Daoy (cell line): ENCODE results near the gene ACCSL. TPM values are rescaled to one million over a fixed set of nuclear protein-coding genes. Genes with fewer than 3 reads are reported as not detected.
A peak's percentile ranks its signal among the peaks of the same experiment; 100 is the strongest.

ENCODE experiments used
- DNase-seq: peaks from one replicate; pipeline ENCODE4 v3.0.0-alpha.2; 2015; ENCODE audit warnings: low read depth
- total RNA-seq: library from RNA; depleted of rRNA; stranded (reverse); fragments of >200 nt; shearing (Covaris generic); gene quantifications from 2 replicates; pipeline ENCODE4 v1.2.3, GENCODE V29; 2014

The ACCSL gene
- total RNA-seq, 1 experiment from 2014 or later = not detected

DNA sequence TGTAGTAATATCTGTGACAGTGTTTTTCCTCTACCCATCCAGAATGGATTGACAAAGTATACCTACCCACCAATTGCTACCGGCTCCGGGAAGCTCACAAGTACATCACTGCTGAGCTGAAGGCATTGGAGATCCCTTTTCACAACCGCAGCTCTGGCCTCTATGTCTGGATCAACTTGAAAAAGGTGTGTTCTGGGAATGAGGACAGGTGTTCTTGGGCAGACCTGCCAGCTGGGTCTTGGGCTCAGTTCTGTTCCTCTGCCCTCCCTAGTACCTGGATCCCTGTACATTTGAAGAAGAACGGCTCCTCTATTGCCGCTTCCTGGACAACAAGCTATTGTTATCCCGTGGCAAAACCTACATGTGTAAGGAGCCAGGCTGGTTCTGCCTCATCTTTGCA lies 10.5 kb downstream of the ACCSL start:
- DNase-seq = no peak

- no peak for DNase-seq
Measured at GRCh38 chr11:44065161-44065661, 17.4 kb downstream of the ACCSL start.

DNA sequence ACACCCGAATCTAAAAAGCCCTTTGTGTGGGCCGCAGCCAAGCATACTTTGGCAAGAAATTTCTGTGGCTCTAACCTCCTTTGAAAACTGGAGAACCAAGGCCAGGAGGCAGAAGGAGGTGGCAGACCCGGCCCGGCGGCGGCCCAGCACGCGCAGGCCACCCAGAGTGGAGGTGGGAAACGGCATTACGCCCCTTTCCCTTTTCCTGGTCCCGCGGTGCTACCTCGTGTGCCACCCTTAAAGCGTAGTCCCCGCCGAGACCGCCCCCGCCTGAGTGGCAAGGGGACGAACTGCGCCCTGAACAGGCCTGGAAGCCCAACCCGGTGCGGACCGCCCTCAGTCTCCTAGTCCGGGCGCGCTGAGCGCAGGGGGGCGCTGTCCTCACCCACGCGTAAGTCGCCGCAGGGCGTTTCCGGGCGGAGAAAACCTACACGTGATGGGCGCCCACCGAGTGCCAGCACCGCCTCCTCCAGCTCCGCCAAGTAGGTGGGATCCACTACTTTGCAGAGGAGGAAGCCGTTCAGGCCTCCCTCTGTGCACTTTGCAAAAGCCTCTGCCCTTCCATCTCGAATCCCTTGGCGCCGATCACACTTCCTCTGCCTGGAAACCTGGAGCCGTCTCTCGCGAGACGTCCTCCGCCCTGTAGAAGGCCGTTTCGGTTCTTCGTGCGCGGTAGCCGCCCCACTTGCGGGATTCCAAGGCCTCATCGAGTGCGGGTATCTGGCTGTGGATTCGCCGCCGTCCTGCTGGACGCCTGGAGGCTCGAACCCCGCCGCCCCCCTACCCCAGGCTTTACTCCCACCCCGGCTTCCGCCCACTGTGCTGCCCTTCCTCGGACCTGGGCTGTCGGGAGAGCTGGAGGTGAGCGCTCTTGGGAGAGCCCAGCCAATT lies 18.3 kb downstream of the ACCSL start, which contains the start of gene ACCS:
TSS of gene ACCS (plus strand) at position 430 of the 891 bp plus-strand sequence. CDS start 1,358 bp downstream, outside the sequence.
- peak; percentile 94 for DNase-seq

DNA sequence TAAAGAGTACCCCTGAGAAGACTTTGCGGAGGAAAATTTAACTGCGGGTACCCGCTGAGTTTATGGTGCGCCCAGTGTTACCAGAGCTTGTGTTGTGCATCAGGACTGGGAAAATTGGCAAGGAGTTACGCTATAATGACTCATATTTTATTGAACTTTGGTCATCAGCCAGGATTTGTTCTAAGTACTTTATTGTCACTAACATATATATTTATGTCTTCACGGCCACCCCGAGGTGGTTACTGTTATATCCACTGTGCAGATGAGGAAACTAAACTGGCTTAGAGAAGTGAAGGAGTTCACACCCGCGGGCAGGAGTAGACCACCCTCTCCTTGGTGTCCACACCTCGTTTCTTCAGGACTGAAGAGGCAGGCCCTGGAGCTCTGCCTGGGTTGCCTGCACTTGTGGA lies 19.0 kb downstream of the ACCSL start:
- peak; percentile 48 for DNase-seq

DNA sequence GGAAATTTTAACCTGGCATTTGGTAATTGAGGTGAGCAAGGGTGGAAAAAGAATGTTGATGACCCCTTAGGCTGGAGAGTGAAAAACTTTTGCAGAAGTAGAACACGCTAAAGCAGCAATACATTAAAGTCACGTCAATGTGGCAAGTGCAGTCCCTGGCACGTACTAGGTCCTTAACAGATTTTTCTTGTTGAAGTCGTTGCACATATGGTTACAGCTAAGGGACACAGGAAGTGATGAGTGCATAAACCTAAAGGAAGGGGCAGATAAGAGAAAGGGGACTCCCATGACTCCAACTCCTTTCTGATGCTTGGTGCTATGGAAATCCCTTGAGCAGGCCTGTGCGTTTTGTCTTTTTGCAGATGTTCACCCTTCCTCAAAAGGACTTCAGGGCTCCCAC lies 19.5 kb downstream of the ACCSL start:
- DNase-seq = no peak

- no peak for DNase-seq
Measured at GRCh38 chr11:44068180-44068579, 20.4 kb downstream of the ACCSL start.

DNA sequence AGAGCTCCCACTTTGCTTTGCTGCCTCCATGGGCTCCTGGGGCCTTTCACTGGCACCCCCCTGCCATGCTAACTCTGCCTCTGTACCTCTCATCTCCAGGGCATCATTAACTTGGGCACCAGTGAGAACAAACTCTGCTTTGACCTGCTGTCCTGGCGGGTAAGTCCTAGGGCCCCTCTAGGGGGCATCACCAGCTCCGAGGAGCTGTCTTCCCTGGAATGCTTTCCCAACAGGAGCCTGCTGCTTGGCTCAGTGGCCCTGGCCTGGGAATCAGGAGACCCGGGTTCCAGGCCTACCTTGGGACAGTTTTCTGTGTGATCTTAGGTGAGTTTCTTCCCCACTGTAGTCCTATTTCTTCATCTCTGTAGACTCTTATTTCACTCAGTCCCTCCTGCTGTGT lies 23.4 kb downstream of the ACCSL start:
- no peak for DNase-seq

GRCh38 chr11:44072757-44073658 lies 25.2 kb downstream of the ACCSL start:
- no peak for DNase-seq

DNA sequence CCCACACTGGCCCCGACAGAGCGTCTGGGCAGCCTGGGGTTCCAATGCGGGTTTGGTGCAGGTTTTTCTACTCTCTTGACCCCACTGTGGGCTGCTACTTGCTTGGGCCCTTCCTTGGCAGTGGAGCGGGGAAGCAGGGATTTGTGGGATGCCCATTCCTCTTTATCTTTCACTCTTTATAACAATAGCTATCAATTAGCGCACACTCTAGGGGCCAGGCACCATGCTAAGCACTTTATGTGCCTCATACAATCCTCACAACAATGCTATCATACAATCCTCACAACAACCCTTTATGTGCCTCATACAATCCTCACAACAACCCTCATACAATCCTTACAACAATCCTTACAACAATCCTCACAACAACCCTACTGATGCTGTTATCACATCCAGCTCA lies 31.0 kb downstream of the ACCSL start:
- DNase-seq = no peak

GRCh38 chr11:44079376-44079775 lies 31.6 kb downstream of the ACCSL start:
- no peak for DNase-seq

- DNase-seq = no peak
Measured at GRCh38 chr11:44080951-44081350, 33.2 kb downstream of the ACCSL start.

GRCh38 chr11:44082645-44083044 lies 34.9 kb downstream of the ACCSL start:
- DNase-seq = no peak

- DNase-seq = no peak
Measured at GRCh38 chr11:44083433-44083832, 35.7 kb downstream of the ACCSL start.

DNA sequence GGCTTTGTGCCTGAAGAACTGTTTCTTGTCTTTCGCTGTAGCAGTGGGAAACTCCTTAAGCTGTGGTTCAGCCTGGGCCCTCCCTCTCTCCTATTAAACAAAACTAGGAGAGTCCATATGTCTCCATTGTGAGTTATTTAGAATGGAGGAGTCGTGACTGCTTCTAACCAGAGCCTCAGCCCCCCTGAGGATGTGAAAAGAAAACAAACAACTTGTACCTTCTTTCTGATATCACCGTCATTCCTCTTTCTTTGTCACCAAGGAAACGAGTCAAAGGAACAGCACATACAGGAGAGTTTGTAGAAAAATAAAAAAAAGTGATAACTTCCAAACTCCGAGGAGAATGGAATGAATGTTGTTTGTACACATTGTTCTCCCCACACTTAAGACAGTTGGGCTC lies 36.1 kb downstream of the ACCSL start:
- no peak for DNase-seq

DNA sequence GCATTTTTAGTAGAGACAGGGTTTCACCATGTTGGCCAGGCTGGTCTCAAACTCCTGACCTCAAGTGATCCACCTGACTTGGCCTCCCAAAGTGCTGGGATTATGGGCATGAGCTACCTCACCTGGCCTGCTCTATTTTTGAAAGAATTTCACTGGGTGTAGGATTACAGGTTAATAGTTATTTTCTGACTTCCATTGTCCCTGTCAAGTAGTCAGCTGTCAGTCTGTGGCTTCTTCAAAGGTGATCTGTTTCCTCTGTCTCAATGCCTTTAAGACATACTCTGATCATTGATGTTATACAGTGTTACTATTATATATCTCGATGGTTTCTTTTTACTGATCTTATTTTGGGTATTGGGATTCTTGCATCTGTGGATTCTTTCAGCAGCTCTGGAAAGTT lies 37.5 kb downstream of the ACCSL start:
- no peak for DNase-seq

DNA sequence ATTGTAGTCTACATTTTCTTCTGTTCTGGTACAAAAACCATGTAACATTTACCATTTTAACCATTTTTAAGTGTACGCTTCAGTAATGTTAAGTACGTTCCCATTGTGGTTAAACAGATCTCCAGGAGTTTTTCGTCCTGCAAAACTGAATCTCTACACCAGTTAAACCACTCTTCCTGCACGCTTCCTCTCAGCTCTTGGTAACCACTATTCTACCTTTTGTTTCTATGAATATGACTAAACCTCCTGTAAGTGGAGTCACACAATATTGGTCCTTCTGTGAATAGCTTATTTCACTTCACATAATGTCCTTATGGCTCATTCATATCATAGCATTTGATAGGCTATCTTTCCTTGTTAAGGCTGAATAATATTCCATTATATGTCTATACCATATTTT lies 40.6 kb downstream of the ACCSL start:
- no peak for DNase-seq

DNA sequence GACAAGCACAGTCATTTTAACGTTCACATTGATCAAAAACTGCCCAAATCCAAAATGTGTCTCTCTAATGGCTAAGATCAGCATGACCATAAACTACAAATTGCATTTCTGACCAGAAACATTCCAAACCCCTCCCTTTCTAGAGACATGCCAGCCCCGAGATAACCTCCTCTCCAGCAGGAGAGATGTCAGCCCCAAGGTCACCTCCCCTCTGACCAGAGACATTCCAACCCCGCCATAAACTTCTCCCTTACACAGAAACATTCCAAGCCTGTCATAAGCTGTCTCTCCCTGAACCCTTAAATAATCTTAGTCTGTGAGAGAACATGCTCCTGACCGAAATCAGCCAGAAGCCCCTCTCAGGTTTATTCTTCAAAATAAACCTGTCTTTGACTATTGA lies 41.1 kb downstream of the ACCSL start:
- DNase-seq = no peak

- no peak for DNase-seq
Measured at GRCh38 chr11:44090539-44090938, 42.8 kb downstream of the ACCSL start.

GRCh38 chr11:44094260-44094868 lies 46.6 kb downstream of the ACCSL start:
- DNase-seq = peak; percentile 77

GRCh38 chr11:44095506-44096359 lies 48.0 kb downstream of the ACCSL start, which contains the start of gene EXT2:
Gene EXT2, plus strand, starts transcription at chr11:44095678. Its CDS starts 12,035 bp downstream, at chr11:44107713.
- peak; percentile 87 for DNase-seq
